Mucosa of gallbladder (tissue), 1 donor: ENCODE data around the gene VTI1A. TPM values are rescaled to one million over a fixed set of nuclear protein-coding genes. Genes with fewer than 3 reads are reported as not detected.

Experiments used
- DNase-seq: peaks from one replicate; pipeline ENCODE4 v3.0.0-alpha.2; 2020; ENCODE audit warnings: low spot score
- total RNA-seq: library from RNA; stranded (reverse); gene quantifications from one replicate; pipeline ENCODE4 v1.2.1, GENCODE V29; 2021
- donor health status: DM: no; HTN: no; CAD: no.

Gene VTI1A
- total RNA-seq, 1 donor from 2014 or later, result 28.1 TPM

DNA sequence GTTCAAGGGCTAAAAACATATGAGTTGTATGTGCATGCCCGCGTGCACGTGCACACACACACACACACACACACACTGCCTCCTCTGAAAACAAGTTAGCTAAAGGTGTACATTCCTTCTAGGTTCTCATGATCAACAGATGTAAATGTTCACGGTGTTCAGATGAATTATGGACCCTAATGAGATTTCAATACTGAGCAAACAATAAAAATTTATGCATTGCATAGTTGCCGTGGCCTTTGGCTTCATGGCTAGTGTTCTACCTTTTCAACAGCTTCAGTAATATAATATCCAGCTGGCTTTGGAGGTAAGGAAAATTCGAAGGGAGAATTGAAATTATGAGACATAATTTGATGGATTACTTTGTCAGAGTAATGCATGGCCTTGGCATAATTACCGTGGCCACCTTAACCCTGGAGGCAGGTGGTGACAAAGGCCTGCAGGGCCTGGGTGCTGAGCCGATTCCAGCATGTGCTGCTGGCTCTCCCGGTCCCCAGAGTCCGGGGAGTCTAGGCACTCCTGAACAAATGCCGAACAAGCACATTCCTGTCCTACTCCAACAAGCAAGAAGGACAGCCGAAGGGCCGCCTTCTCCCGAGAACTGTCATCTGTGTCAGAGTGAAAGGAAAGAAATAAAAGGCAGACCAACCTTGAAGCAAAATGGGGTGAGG lies 336.5 kb downstream of the VTI1A start:
- no peak for DNase-seq

DNA sequence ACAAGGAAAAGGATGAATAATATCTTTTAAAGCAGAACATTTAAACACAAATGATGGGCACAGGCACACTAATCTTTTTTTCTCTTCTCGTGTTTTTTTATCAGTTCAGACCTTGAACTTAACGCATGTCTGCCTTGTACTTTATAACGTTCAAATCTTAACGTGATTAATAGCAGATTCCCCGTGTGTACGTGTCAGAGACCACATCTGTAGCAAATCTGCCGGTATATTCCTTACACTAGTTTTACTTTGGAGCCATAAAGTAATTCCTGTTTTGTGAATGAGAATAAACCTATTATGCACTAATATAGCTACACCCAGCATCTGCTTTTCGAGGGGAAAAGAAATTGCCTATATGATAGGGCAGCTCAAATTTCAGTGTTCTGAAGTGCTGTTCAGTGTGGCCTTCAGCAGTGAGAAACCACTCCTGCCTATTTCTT lies 337.0 kb downstream of the VTI1A start:
- no peak for DNase-seq

DNA sequence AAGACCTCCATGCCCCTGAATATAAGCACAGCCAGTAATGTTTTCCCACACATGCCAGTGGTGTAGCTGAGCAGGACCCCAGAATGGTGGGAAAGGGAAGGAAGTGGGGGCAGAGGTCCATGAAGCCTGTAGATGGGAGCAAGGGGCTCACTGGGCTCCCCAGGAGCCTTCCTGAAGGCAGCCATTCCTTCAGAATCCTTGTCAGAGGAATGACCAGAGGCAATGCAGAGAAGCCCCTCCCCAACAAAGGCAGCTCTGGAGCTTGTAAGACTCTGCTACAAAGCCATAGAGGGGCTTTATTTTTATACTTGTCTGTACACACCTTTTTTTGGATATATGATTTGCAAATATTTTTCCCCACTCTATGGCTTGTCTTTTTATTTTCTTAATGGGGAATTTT lies 338.1 kb downstream of the VTI1A start:
- no peak for DNase-seq

GRCh38 chr10:112789248-112789647 lies 342.2 kb downstream of the VTI1A start:
- DNase-seq, result no peak

- no peak for DNase-seq
Measured at GRCh38 chr10:112790030-112790429, 343.0 kb downstream of the VTI1A start.

DNA sequence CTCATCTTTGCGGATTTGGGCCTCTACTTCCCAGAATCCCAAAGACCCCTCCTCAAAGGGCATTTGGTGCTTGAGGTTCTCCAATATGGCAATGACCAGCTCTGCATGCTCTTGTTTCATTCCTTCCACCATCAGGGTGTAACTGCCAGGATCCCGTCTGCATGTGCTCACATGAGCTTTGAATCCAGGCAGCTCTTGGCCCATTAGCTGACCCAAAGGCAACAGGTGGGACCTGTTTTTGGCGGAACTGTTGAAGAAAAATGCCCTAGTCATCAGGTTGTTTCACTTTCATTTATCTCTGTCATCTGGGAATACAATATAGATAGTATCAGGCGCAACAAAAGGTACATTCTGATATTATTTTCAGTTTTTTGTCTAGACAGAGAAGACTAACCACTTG lies 343.9 kb downstream of the VTI1A start:
- DNase-seq, result no peak

GRCh38 chr10:112791447-112791846 lies 344.4 kb downstream of the VTI1A start:
- DNase-seq, result no peak

DNA sequence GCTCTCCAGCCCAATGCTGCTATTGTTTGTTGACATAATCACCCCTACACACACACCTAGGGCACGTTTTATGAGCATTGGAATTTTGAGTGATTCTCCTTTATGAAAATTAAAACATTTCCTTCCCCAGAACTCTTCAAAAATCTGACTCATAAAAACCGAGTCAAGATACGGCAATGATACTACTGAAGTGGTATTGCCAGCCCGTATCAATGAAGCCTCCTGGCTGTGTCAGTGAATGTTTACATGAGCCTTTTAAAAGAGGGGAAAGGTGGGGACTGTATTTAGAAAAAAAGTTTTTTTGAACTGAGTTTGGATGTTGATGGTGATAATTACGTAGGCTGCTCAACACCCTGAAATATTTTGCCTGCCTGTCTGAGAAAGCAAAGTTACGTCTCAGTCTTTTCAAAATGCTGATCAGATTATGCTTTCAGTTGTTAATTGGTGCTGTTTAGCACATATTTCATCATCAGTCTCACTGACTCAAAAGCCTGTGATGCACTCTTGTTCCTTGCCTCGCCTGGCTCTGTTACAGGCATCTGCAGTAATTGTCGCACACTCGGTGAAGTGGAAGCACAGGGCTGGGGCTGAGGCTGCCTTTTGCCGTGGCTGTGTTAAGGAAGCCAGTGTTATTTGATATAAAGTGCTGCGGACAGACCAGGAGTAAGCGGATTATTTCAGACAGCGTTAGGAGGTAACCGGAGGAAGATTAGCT lies 345.6 kb downstream of the VTI1A start:
- no peak for DNase-seq

DNA sequence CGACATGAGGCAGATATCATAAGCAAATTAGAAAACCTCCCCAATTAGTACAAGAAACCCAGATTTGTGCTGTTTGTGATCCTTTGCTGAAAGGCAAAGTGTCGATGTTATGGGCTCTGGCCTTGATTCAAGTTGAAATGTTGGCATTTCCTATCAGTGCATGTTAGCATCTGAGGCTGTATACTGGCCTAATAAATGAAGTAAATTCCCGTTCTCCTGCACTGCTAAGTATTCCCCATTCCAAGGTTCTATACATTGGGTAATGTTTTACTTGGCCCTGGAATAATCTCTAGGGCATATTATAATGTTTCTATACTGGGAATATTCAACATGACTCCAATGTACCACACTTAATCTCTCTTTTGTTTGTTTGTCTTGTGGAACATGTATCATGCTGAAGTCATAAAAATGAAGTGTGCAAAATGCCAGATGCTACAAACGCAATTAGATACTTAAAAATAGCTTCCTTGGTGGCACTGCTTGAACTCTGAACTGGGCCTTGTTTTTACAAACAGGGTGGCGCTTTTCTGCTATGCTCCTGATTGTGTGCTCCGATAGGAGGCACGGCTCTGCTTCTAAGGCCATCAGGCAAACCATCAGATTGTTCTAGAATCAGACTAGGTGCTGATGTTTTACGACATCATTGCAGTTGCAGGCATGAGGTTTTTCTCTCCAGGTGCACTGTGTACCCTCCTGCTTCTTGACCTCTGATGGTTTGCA lies 346.3 kb downstream of the VTI1A start:
- no peak for DNase-seq

DNA sequence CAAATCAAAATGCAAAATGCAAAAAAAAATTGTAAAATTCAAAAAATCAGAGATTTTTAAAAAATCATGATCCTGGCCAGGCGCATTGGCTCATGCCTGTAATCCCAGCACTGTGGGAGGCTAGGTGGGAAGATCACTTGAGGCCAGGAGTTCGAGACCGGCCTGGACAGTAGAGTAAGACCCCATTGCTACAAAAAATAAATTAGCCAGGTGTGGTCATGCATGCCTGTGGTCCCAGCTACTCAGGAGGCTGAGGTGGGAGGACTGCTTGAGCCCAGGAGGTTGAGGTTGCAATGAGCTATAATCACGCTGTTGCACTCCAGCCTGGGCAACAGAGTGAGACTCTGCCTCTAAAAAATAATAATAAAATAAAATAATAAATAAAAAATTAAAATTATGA lies 347.2 kb downstream of the VTI1A start:
- DNase-seq, result no peak

- DNase-seq, result no peak
Measured at GRCh38 chr10:112795067-112795466, 348.1 kb downstream of the VTI1A start.

DNA sequence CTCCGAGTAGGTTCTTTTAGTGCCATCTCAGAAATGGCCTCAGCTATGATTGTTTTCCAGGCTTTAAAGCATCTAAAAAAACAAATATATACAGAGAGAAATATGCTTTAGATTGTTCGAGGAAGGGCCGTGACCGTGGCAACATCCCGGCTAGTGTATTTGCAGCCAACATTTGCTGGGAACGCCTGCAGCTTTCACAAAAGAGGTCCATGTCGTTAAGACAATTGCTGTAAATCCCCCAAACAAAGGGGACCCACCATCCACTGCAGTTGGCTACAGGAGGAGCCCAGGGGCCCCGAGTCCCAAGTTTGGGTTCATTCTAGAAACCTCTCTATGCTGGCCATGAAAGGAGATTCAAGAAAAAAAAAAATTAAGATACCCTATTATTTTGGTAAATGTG lies 350.2 kb downstream of the VTI1A start:
- DNase-seq, result no peak

GRCh38 chr10:112797855-112798254 lies 350.8 kb downstream of the VTI1A start:
- DNase-seq, result no peak

GRCh38 chr10:112799038-112799437 lies 352.0 kb downstream of the VTI1A start:
- DNase-seq, result no peak

- no peak for DNase-seq
Measured at GRCh38 chr10:112799726-112800510, 352.9 kb downstream of the VTI1A start.

DNA sequence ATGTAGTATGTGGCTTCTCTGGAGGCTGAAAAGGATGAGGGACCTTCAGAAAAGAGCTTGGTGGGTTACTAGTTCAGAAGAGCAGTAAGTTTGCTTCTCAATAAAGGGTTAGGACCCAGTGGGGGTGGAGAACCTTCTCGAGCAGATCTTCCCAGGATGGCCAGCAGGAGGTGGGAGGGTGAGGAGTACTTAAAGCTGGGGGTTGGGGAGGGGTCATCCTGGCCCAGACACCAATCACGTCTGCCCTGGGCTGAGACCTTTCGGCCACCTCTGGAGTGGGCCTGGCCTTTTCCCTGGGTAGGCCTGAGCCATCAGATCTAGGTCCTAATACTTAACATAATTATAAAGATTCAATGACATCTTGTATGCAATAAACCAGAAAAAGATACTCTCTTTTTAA lies 354.0 kb downstream of the VTI1A start:
- DNase-seq, result no peak

GRCh38 chr10:112801748-112802147 lies 354.7 kb downstream of the VTI1A start:
- DNase-seq, result no peak

GRCh38 chr10:112802411-112803022 lies 355.5 kb downstream of the VTI1A start:
- no peak for DNase-seq

- DNase-seq, result peak; percentile 77
Measured at GRCh38 chr10:112803961-112804401, 357.0 kb downstream of the VTI1A start.

GRCh38 chr10:112805254-112805590 lies 358.2 kb downstream of the VTI1A start:
- no peak for DNase-seq

DNA sequence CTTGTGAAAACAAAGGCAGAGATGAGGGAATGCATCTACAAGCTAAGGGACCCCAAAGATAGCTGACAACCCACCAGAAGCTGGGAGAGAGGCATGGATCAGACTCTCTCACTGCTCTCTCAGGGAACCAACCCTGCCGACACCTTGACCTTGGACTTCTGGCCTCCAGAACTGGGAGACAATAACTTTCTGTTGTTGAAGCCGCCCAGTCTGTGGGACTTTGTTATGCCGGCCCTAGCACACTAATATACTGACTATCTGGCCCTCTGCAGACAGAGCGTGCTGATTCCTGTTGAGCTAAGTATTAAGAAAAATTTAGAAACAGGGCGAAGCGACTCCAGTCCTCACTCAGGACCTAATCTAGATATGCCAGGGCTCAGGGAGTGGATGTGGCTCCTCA lies 358.7 kb downstream of the VTI1A start:
- DNase-seq, result no peak

GRCh38 chr10:112807013-112807412 lies 360.0 kb downstream of the VTI1A start:
- DNase-seq, result no peak
